GM23338 (cell line): Measurements from ENCODE around the gene POLR2A. TPM values are rescaled to one million over a fixed set of nuclear protein-coding genes. Genes with fewer than 3 reads are reported as not detected.

Experiments used
- ATAC-seq: fragments of 200-7000 bp; cut with Tn5 transposase; 3 replicates; pipeline ENCODE4 v1.9.1; 2020
- DNase-seq: peaks from one replicate; pipeline ENCODE4 v3.0.0-alpha.2; 2015; ENCODE audit warnings: low spot score
- H2AFZ ChIP-seq: fragments of 200-600 bp; sonication (generic); 2 replicates; pipeline ENCODE4 v1.8.0; 2016; ENCODE audit warnings: antibody characterized with exemption, mild to moderate bottlenecking, moderate library complexity
- H3F3A ChIP-seq: fragments of 200-600 bp; sonication (generic); replicated peaks from 2 replicates; pipeline ENCODE4 v1.8.0; 2017; ENCODE audit warnings: antibody characterized with exemption, mixed run types, low read depth
- H3K27ac ChIP-seq: fragments of 200-600 bp; sonication (generic); 2 replicates; pipeline ENCODE4 v1.6.1; 2016; ENCODE audit warnings: low read depth
- H3K27me3 ChIP-seq: fragments of 200-600 bp; sonication (generic); 2 replicates; pipeline ENCODE4 v1.8.0; 2016; ENCODE audit warnings: mild to moderate bottlenecking, mixed run types, moderate library complexity; ENCODE audit not compliant: insufficient read depth
- H3K36me3 ChIP-seq: fragments of 200-600 bp; sonication (generic); 2 replicates; pipeline ENCODE4 v1.8.0; 2016; ENCODE audit warnings: mild to moderate bottlenecking; ENCODE audit not compliant: insufficient read depth
- H3K4me1 ChIP-seq: fragments of 200-600 bp; sonication (generic); 2 replicates; pipeline ENCODE4 v1.8.0; 2016; ENCODE audit warnings: mild to moderate bottlenecking, moderate library complexity; ENCODE audit not compliant: insufficient read depth
- H3K4me2 ChIP-seq: fragments of 200-600 bp; sonication (generic); 2 replicates; pipeline ENCODE4 v1.7.1; 2017; ENCODE audit warnings: mixed run types
- H3K4me3 ChIP-seq: fragments of 200-600 bp; sonication (generic); 2 replicates; pipeline ENCODE4 v1.6.1; 2016; ENCODE audit warnings: mixed run types
- H3K79me2 ChIP-seq: fragments of 200-600 bp; sonication (generic); replicated peaks from 2 replicates; pipeline ENCODE4 v1.8.0; 2017; ENCODE audit warnings: mild to moderate bottlenecking; ENCODE audit not compliant: insufficient read depth
- H3K9me2 ChIP-seq: fragments of 200-600 bp; sonication (generic); 2 replicates; pipeline ENCODE4 v1.8.0; 2017; ENCODE audit not compliant: insufficient read depth
- H4K20me1 ChIP-seq: fragments of 200-600 bp; sonication (generic); replicated peaks from 2 replicates; pipeline ENCODE4 v1.8.0; 2017; ENCODE audit warnings: mild to moderate bottlenecking; ENCODE audit not compliant: insufficient read depth
- H3K27ac Mint-ChIP-seq: 2 replicates; pipeline ENCODE4 v1.8.0; 2020; ENCODE audit warnings: inconsistent platforms, mild to moderate bottlenecking, moderate library complexity, mixed read lengths
- H3K27me3 Mint-ChIP-seq: 3 replicates; pipeline ENCODE4 v1.8.0; 2022; ENCODE audit warnings: low read depth, mild to moderate bottlenecking, moderate library complexity, mixed read lengths, inconsistent platforms; ENCODE audit not compliant: insufficient read depth, poor library complexity
- H3K36me3 Mint-ChIP-seq: 3 replicates; pipeline ENCODE4 v1.8.0; 2021; ENCODE audit warnings: low read depth, mild to moderate bottlenecking, inconsistent platforms, moderate library complexity, mixed read lengths
- H3K4me1 Mint-ChIP-seq: 3 replicates; pipeline ENCODE4 v1.8.0; 2020; ENCODE audit warnings: mild to moderate bottlenecking, inconsistent platforms, mixed read lengths
- H3K4me3 Mint-ChIP-seq: 3 replicates; pipeline ENCODE4 v1.8.0; 2021; ENCODE audit warnings: moderate library complexity, mild to moderate bottlenecking, inconsistent platforms, mixed read lengths
- H3K9me3 Mint-ChIP-seq: 3 replicates; pipeline ENCODE4 v1.8.0; 2020; ENCODE audit warnings: moderate library complexity, mild to moderate bottlenecking, inconsistent platforms, mixed read lengths
- CREB1 ChIP-seq: fragments of 250-450 bp; sonication (Bioruptor Pico); IDR thresholded peaks from 2 replicates; pipeline ENCODE4 v1.5.0; 2020; ENCODE audit warnings: low read depth, mild to moderate bottlenecking, moderate library complexity
- ETS1 ChIP-seq: IDR thresholded peaks from 2 replicates; pipeline ENCODE4 v1.6.1; 2016; ENCODE audit warnings: antibody characterized with exemption
- EZH2 ChIP-seq: fragments of 200-600 bp; sonication (generic); IDR thresholded peaks from one replicate; pipeline ENCODE4 v1.8.0; 2017; ENCODE audit warnings: antibody characterized with exemption, mild to moderate bottlenecking, low read depth; ENCODE audit not compliant: unreplicated experiment
- EZH2phosphoT487 ChIP-seq: fragments of 200-600 bp; sonication (generic); IDR thresholded peaks from one replicate; pipeline ENCODE4 v1.8.1; 2018; ENCODE audit warnings: antibody characterized with exemption; ENCODE audit not compliant: unreplicated experiment
- JUNB ChIP-seq: IDR thresholded peaks from one replicate; pipeline ENCODE4 v1.6.1; 2016; ENCODE audit warnings: antibody characterized with exemption; ENCODE audit not compliant: unreplicated experiment
- NANOG ChIP-seq: IDR thresholded peaks from 2 replicates; pipeline ENCODE4 v1.6.1; 2016; ENCODE audit warnings: antibody characterized with exemption, borderline replicate concordance
- POLR2AphosphoS5 ChIP-seq: IDR thresholded peaks from 2 replicates; pipeline ENCODE4 v1.6.1; 2016; ENCODE audit warnings: antibody characterized with exemption, low read depth
- REST ChIP-seq: IDR thresholded peaks from one replicate; pipeline ENCODE4 v1.6.1; 2018; ENCODE audit warnings: antibody characterized with exemption; ENCODE audit not compliant: unreplicated experiment
- STAT1 ChIP-seq: IDR thresholded peaks from one replicate; pipeline ENCODE4 v1.6.1; 2016; ENCODE audit warnings: antibody characterized with exemption; ENCODE audit not compliant: unreplicated experiment
- ZNF114 ChIP-seq: fragments of 250-450 bp; sonication (Bioruptor Pico); IDR thresholded peaks from 2 replicates; pipeline ENCODE4 v1.5.0; 2020; ENCODE audit warnings: mild to moderate bottlenecking, moderate library complexity
- ZNF331 ChIP-seq: fragments of 250-450 bp; sonication (Bioruptor Pico); IDR thresholded peaks from 2 replicates; pipeline ENCODE4 v1.5.0; 2020; ENCODE audit warnings: low read depth, mild to moderate bottlenecking, moderate library complexity
- ZNF462 ChIP-seq: fragments of 250-450 bp; sonication (Bioruptor Pico); IDR thresholded peaks from 2 replicates; pipeline ENCODE4 v1.5.0; 2020; ENCODE audit warnings: mild to moderate bottlenecking, moderate library complexity
- polyA plus RNA-seq: library from polyadenylated mRNA; unstranded; fragments of >200 nt; fragmentation: Nextera tagmentation; extraction: Ambion mirVana; gene quantifications from 2 replicates; pipeline ENCODE4 v1.2.1, GENCODE V29; 2016
- total RNA-seq: library from RNA; depleted of rRNA; stranded (reverse); fragments of >200 nt; shearing (Covaris generic); gene quantifications from 2 replicates; pipeline ENCODE4 v1.2.3, GENCODE V29; 2014
- TF ChIP-seq, protein P1 (sequence below), 2 experiments: fragments of 200-600 bp in 1 of 2; sonication (generic) in 1 of 2; conservative IDR thresholded peaks; 2 replicates each; pipeline versions ENCODE4 v1.5.1 to v1.6.1; 2016 to 2017; ENCODE audit warnings: antibody characterized with exemption in 2 of 2, low read depth in 2 of 2, mild to moderate bottlenecking in 2 of 2, moderate library complexity in 1 of 2

POLR2A gene
- total and polyA plus RNA-seq, 2 experiments from 2014 or later, result 56.8 to 151 TPM

DNA sequence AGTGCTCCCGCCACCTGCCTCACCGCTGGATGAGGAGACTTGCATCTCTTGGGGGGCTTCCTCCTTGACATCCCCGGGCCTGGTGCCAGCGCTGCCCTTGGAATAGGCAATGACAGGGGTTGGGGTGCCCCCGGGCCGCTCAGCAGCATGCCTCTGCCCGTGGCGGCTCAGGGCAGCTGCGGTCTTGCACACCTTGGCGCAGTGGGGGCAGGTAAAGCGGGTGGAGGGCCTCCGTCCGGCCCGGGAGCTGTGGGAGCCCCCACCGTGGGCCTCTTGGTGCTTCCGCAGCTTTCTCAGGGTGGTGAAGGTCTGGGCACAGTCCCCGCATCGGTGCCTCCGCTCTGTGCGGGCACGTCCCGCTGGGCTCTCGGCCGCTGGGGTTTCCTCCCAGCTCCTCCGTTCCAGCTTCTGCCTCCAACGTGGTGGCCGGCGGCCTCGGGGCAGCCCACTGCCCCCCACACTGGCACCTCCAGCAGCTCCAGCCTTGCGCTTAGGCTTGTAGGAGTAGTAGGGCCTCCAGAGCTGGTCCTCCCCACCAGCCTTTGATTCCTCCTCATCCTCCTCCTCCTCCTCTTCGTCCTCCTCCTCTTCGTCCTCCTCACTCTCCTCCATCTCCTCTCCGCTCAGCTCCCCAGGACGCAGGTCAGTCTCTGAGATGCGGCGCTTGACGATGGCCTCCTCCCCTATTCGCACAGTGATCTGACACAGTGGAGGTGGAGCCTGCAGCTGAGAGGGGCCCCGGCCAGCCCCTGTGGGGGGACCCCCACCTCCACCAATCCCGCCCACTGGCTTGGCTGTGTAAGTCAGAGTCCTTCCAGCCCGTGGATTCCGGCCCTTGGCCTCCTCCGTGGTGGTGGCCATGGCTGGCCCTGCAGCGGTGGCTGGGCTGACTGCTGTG, 21.4 kb upstream of the POLR2A start:
- Mint-ChIP-seq H3K27ac (no peak overlapping the region), H3K4me3 (no peak overlapping the region), H3K9me3 (no peaks in the 10 kb centered on the region), H3K4me1 (peaks cover 22% of the 10 kb centered on the region), H3K27me3 (peaks cover 17% of the 10 kb centered on the region), H3K36me3 (peaks cover 11% of the 10 kb centered on the region)
- 0 out of 2 replicates have a peak, but pooled peaks cover 5% of the 10 kb centered on the region for H3F3A ChIP-seq
- no peaks in the 10 kb centered on the region for H3K36me3 ChIP-seq
- H3K27me3 ChIP-seq, result no peaks in the 10 kb centered on the region
- TF ChIP-seq CREB1 (no peak), ZNF114 (CRISPR knock-in tag) (no peak), REST (no peak), ETS1 (no peak), ZNF331 (no peak), JUNB (no peak), NANOG (no peak), POLR2AphosphoS5 (no peak), EZH2 (no peak), EZH2phosphoT487 (no peak), STAT1 (no peak), ZNF462 (CRISPR knock-in tag) (no peak)
- TF ChIP-seq, protein P1, sequence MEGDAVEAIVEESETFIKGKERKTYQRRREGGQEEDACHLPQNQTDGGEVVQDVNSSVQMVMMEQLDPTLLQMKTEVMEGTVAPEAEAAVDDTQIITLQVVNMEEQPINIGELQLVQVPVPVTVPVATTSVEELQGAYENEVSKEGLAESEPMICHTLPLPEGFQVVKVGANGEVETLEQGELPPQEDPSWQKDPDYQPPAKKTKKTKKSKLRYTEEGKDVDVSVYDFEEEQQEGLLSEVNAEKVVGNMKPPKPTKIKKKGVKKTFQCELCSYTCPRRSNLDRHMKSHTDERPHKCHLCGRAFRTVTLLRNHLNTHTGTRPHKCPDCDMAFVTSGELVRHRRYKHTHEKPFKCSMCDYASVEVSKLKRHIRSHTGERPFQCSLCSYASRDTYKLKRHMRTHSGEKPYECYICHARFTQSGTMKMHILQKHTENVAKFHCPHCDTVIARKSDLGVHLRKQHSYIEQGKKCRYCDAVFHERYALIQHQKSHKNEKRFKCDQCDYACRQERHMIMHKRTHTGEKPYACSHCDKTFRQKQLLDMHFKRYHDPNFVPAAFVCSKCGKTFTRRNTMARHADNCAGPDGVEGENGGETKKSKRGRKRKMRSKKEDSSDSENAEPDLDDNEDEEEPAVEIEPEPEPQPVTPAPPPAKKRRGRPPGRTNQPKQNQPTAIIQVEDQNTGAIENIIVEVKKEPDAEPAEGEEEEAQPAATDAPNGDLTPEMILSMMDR (conservative IDR thresholded peaks at IDR 0.05; ENCODE audit: low read depth in 2 of 2), result no peak
- no peaks in the 10 kb centered on the region for H3K79me2 ChIP-seq
- H3K9me2 ChIP-seq, result peaks cover 4% of the 10 kb centered on the region; the same call in 1 of the 2 replicates
- peaks cover 15% of the 10 kb centered on the region; the same call in 1 of the 2 replicates for H3K4me1 ChIP-seq
- H2AFZ ChIP-seq, result no peak overlapping the region
- H3K4me2 ChIP-seq, result no peak overlapping the region
- no peak overlapping the region for H3K27ac ChIP-seq
- no peak overlapping the region for H3K4me3 ChIP-seq
- no peaks in the 10 kb centered on the region for H4K20me1 ChIP-seq
- no peak for DNase-seq
- no peak for ATAC-seq
